Measurements from ENCODE around the gene PIP5K1B.

Gene PIP5K1B

GRCh38 chr9:68741234-68741633 lies 36.2 kb downstream of the PIP5K1B start:
- Histone ChIP-seq H3K27ac (ENCODE audit: low read depth, low read length) (no peak overlapping the region), H3K9me2 (replicated peaks; ENCODE audit: control insufficient read depth, low read length) (no peaks in the 10 kb centered on the region), H3K27me3 (ENCODE audit: control insufficient read depth, low read length) (peaks cover 8% of the 10 kb centered on the region), H3K9me3 (ENCODE audit: control insufficient read depth, insufficient read depth, low read length) (no peaks in the 10 kb centered on the region), H3K4me2 (ENCODE audit: low read length) (no peak overlapping the region), H3K4me1 (ENCODE audit: control insufficient read depth, low read length) (no peaks in the 10 kb centered on the region), H3K4me3 (ENCODE audit: low read length) (no peak overlapping the region), H3F3A (ENCODE audit: control insufficient read depth, insufficient read depth) (no peaks in the 10 kb centered on the region), H3K36me3 (ENCODE audit: control insufficient read depth, low read length) (no peaks in the 10 kb centered on the region), H3K79me2 (ENCODE audit: control insufficient read depth, low read length) (no peaks in the 10 kb centered on the region), H4K20me1 (ENCODE audit: control insufficient read depth, insufficient read depth, low read depth, low read length) (no peaks in the 10 kb centered on the region)
- TF ChIP-seq CTCF (IDR thresholded peaks at IDR 0.05; ENCODE audit: low read depth, low read length, poor library complexity, severe bottlenecking): no peak
- TF ChIP-seq EZH2phosphoT487 (IDR thresholded peaks at IDR 0.05; ENCODE audit: borderline replicate concordance, low read length): no peak

- Histone ChIP-seq H3K27ac (ENCODE audit: low read depth, low read length) (no peak overlapping the region), H3F3A (ENCODE audit: control insufficient read depth, insufficient read depth) (no peaks in the 10 kb centered on the region), H3K9me2 (replicated peaks; ENCODE audit: control insufficient read depth, low read length) (no peaks in the 10 kb centered on the region), H3K79me2 (ENCODE audit: control insufficient read depth, low read length) (no peaks in the 10 kb centered on the region), H3K4me3 (ENCODE audit: low read length) (no peak overlapping the region), H3K4me2 (ENCODE audit: low read length) (no peak overlapping the region), H3K4me1 (ENCODE audit: control insufficient read depth, low read length) (no peaks in the 10 kb centered on the region), H3K36me3 (ENCODE audit: control insufficient read depth, low read length) (no peaks in the 10 kb centered on the region), H4K20me1 (ENCODE audit: control insufficient read depth, insufficient read depth, low read depth, low read length) (no peaks in the 10 kb centered on the region), H3K27me3 (ENCODE audit: control insufficient read depth, low read length) (peaks cover 6% of the 10 kb centered on the region), H3K9me3 (ENCODE audit: control insufficient read depth, insufficient read depth, low read length) (no peaks in the 10 kb centered on the region)
- no peak for TF ChIP-seq CTCF (IDR thresholded peaks at IDR 0.05; ENCODE audit: low read depth, low read length, poor library complexity, severe bottlenecking)
- no peak for TF ChIP-seq EZH2phosphoT487 (IDR thresholded peaks at IDR 0.05; ENCODE audit: borderline replicate concordance, low read length)
Observed at GRCh38 chr9:68741704-68742332, 36.8 kb downstream of the PIP5K1B start.

GRCh38 chr9:68742333-68742730 lies 37.3 kb downstream of the PIP5K1B start:
- Histone ChIP-seq H3K4me1 (ENCODE audit: control insufficient read depth, low read length) (no peaks in the 10 kb centered on the region), H3K79me2 (ENCODE audit: control insufficient read depth, low read length) (no peaks in the 10 kb centered on the region), H3K4me3 (ENCODE audit: low read length) (no peak overlapping the region), H3K9me2 (replicated peaks; ENCODE audit: control insufficient read depth, low read length) (no peaks in the 10 kb centered on the region), H3K4me2 (ENCODE audit: low read length) (no peak overlapping the region), H3K36me3 (ENCODE audit: control insufficient read depth, low read length) (no peaks in the 10 kb centered on the region), H3K27ac (ENCODE audit: low read depth, low read length) (no peak overlapping the region), H3K27me3 (ENCODE audit: control insufficient read depth, low read length) (peaks cover 6% of the 10 kb centered on the region), H3F3A (ENCODE audit: control insufficient read depth, insufficient read depth) (no peaks in the 10 kb centered on the region), H4K20me1 (ENCODE audit: control insufficient read depth, insufficient read depth, low read depth, low read length) (no peaks in the 10 kb centered on the region), H3K9me3 (ENCODE audit: control insufficient read depth, insufficient read depth, low read length) (no peaks in the 10 kb centered on the region)
- TF ChIP-seq EZH2phosphoT487 (IDR thresholded peaks at IDR 0.05; ENCODE audit: borderline replicate concordance, low read length) (no peak), CTCF (IDR thresholded peaks at IDR 0.05; ENCODE audit: low read depth, low read length, poor library complexity, severe bottlenecking) (no peak)
